ENCODE data around the gene NHSL2. TPM values are rescaled to one million over a fixed set of nuclear protein-coding genes. Genes with fewer than 3 reads are reported as not detected.

Gene NHSL2
- total and polyA plus RNA-seq, 2 of the 13 experiments (the other 11 are each of a cell fraction or from before 2014, with no cell fraction given): not detected

- no TSS peak for BruUV-seq (replicated peaks)
- Histone ChIP-seq H3K79me2 (ENCODE audit: insufficient read depth, low read length) (no peaks in the 10 kb centered on the region), H3K27me3 (ENCODE audit: control insufficient read depth in 1 of 2, insufficient read depth in 2 of 2, low read length in 2 of 2) (no peaks in the 10 kb centered on the region), H3K4me1 (ENCODE audit: insufficient read depth, low read length) (peaks cover 18% of the 10 kb centered on the region), H2AFZ (ENCODE audit: low read length) (no peak overlapping the region), H3K9ac (ENCODE audit: insufficient read depth, low read depth, low read length) (no peak overlapping the region), H3K9me3 (ENCODE audit: low read length) (no peaks in the 10 kb centered on the region), H4K20me1 (ENCODE audit: insufficient read depth, low read length) (no peaks in the 10 kb centered on the region), H3K4me2 (ENCODE audit: low read depth, low read length) (no peak overlapping the region), H3K27ac (ENCODE audit: extremely low read length, insufficient read depth, low read length) (no peak overlapping the region), H3K4me3 (replicated peaks in 1 of 3; ENCODE audit: insufficient read depth in 1 of 3, low read depth in 2 of 3, low read length in 3 of 3) (no peak overlapping the region), H3K36me3 (replicated peaks in 1 of 2; ENCODE audit: control insufficient read depth in 1 of 2, insufficient read depth in 2 of 2, low read length in 2 of 2) (no peaks in the 10 kb centered on the region)
- ATAC-seq: no peak
- ChIA-PET POLR2A (no interaction called here), CTCF (ENCODE audit: low intra/inter-chr PET ratio, low total read pairs) (no interaction called here)
- intact Hi-C loops (cut with micrococcal nuclease; ENCODE audit: unreplicated experiment): no loop called here
- in situ Hi-C loops (cut with HindIII; ENCODE audit: extremely low pct_ligation_motif_present, low pct_unique_long_range_greater_than_20kb): no loop called here
- FAIRE-seq: no peak
- no peak for TF ChIP-seq ZNF20 (CRISPR knock-in tag; IDR thresholded peaks at IDR 0.05)
- no peak for TF ChIP-seq GATAD2A (CRISPR knock-in tag; IDR thresholded peaks at IDR 0.05)
- TF ChIP-seq MBD4 (IDR thresholded peaks at IDR 0.05; ENCODE audit: borderline replicate concordance, low read length): no peak
- TF ChIP-seq THAP7 (CRISPR knock-in tag; IDR thresholded peaks at IDR 0.05): no peak
- TF ChIP-seq ZNF678 (CRISPR knock-in tag; IDR thresholded peaks at IDR 0.05): no peak
- DNase-seq (ENCODE audit: low spot score): no peak
- 50% methylated on average over 1 of the region's 1 CpG for WGBS (ENCODE audit: low lambda C conversion rate)
These were observed 120.5 kb downstream of the NHSL2 start for GRCh38 chrX:72031118-72031517.

DNA sequence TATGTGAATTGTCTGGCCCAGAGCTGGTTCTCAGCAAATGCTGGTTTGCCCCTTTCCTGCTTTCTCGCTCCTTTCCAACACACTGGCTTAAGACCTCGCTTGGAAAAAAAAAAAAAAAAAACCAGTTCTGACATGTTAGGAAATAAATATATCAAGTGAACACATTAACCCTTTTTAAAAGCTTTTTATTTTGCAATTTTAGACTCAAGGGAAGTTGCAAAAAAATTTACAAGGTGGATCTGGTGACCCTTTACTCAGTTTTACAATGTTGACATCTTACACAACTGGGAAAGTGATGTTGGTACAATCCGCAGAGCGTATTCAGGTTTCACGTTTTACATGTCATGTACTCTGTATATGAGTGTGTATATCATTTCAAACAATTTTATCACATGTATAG is 121.0 kb downstream of the NHSL2 start:
- CTCF ChIA-PET (ENCODE audit: low intra/inter-chr PET ratio, low total read pairs): no interaction called here
- WGBS (ENCODE audit: low lambda C conversion rate): 32% methylated on average over 5 of the region's 5 CpGs
- POLR2A ChIA-PET: no interaction called here
- TF ChIP-seq POLR2G (IDR thresholded peaks at IDR 0.05; ENCODE audit: low read depth, low read length) (no peak), KAT2B (IDR thresholded peaks at IDR 0.05; ENCODE audit: borderline replicate concordance, low read depth, low read length) (no peak), CBX2 (IDR thresholded peaks at IDR 0.05; ENCODE audit: low read depth, low read length) (no peak), CBX2 (CRISPR knock-in tag; IDR thresholded peaks at IDR 0.05; ENCODE audit: low read depth) (no peak), ZNF256 (CRISPR knock-in tag; conservative IDR thresholded peaks at IDR 0.05) (no peak), TAF15 (IDR thresholded peaks at IDR 0.05; ENCODE audit: low read depth, low read length, poor library complexity, severe bottlenecking) (no peak), TGIF2 (CRISPR knock-in tag; IDR thresholded peaks at IDR 0.05) (no peak), SRSF9 (IDR thresholded peaks at IDR 0.05; ENCODE audit: borderline replicate concordance, insufficient read depth, low read depth, low read length, poor library complexity, severe bottlenecking) (no peak), ZNF564 (CRISPR knock-in tag; IDR thresholded peaks at IDR 0.05) (no peak), ZNF678 (CRISPR knock-in tag; IDR thresholded peaks at IDR 0.05) (no peak), ZNF790 (CRISPR knock-in tag; IDR thresholded peaks at IDR 0.05; ENCODE audit: borderline replicate concordance) (no peak), TERF1 (CRISPR knock-in tag; IDR thresholded peaks at IDR 0.05) (no peak), RARA (CRISPR knock-in tag; IDR thresholded peaks at IDR 0.05) (no peak), TBX3 (IDR thresholded peaks at IDR 0.05; ENCODE audit: borderline replicate concordance) (no peak), MXI1 (IDR thresholded peaks at IDR 0.05; ENCODE audit: borderline replicate concordance, low read depth, low read length) (no peak), CENPT (CRISPR knock-in tag; IDR thresholded peaks at IDR 0.05; ENCODE audit: low read depth) (no peak), KAT8 (CRISPR knock-in tag; IDR thresholded peaks at IDR 0.05) (no peak)

More for the DNA sequence above, 121.0 kb downstream of the NHSL2 start:
- in situ Hi-C loops (cut with HindIII; ENCODE audit: extremely low pct_ligation_motif_present, low pct_unique_long_range_greater_than_20kb): no loop called here
- DNase-seq (ENCODE audit: low spot score) (no peak), ATAC-seq (no peak), FAIRE-seq (no peak)
- H3K4me2 ChIP-seq (ENCODE audit: low read depth, low read length): no peak overlapping the region
- no peaks in the 10 kb centered on the region for H3K36me3 ChIP-seq (replicated peaks in 1 of 2; ENCODE audit: control insufficient read depth in 1 of 2, insufficient read depth in 2 of 2, low read length in 2 of 2)
- H4K20me1 ChIP-seq (ENCODE audit: insufficient read depth, low read length): no peaks in the 10 kb centered on the region
- no peak overlapping the region for H3K9ac ChIP-seq (ENCODE audit: insufficient read depth, low read depth, low read length)
- no peaks in the 10 kb centered on the region for H3K9me3 ChIP-seq (ENCODE audit: low read length)
- no TSS peak for BruUV-seq (replicated peaks)
- intact Hi-C loops (cut with micrococcal nuclease; ENCODE audit: unreplicated experiment): no loop called here
- H3K79me2 ChIP-seq (ENCODE audit: insufficient read depth, low read length): no peaks in the 10 kb centered on the region
- H3K4me1 ChIP-seq (ENCODE audit: insufficient read depth, low read length): peaks cover 18% of the 10 kb centered on the region
- H3K27ac ChIP-seq (ENCODE audit: extremely low read length, insufficient read depth, low read length): no peak overlapping the region
- H3K27me3 ChIP-seq (ENCODE audit: control insufficient read depth in 1 of 2, insufficient read depth in 2 of 2, low read length in 2 of 2): no peaks in the 10 kb centered on the region
- no peak overlapping the region for H3K4me3 ChIP-seq (replicated peaks in 1 of 3; ENCODE audit: insufficient read depth in 1 of 3, low read depth in 2 of 3, low read length in 3 of 3)
- H2AFZ ChIP-seq (ENCODE audit: low read length): no peak overlapping the region

Measured in HepG2 (cell line).